Measurements from ENCODE around the gene TNS2. TPM values are rescaled to one million over a fixed set of nuclear protein-coding genes. Genes with fewer than 3 reads are reported as not detected.
A peak's percentile ranks its signal among the peaks of the same experiment; 100 is the strongest.

The TNS2 gene
- total and polyA plus RNA-seq, 2 of the 13 experiments (the other 11 are each of a cell fraction or from before 2014, with no cell fraction given): 8.9 to 20.4 TPM

- Histone ChIP-seq H3K9ac (ENCODE audit: insufficient read depth, low read depth, low read length) (peak overlapping the region; percentile 24; the same call in 1 of the 2 replicates), H3K36me3 (replicated peaks in 1 of 2; ENCODE audit: control insufficient read depth in 1 of 2, insufficient read depth in 2 of 2, low read length in 2 of 2) (peaks cover 3 to 9% of the 10 kb centered on the region in 2 experiments), H3K4me3 (replicated peaks in 1 of 3; ENCODE audit: insufficient read depth in 1 of 3, low read depth in 2 of 3, low read length in 3 of 3) (peak overlapping the region in 1 of 3 experiments; percentile 38; a peak in 2 of 6 replicates), H3K27ac (ENCODE audit: extremely low read length, insufficient read depth, low read length) (peak overlapping the region; percentile 53), H4K20me1 (ENCODE audit: insufficient read depth, low read length) (no peaks in the 10 kb centered on the region), H3K4me2 (ENCODE audit: low read depth, low read length) (peak overlapping the region; percentile 73), H3K79me2 (ENCODE audit: insufficient read depth, low read length) (no peaks in the 10 kb centered on the region), H3K4me1 (ENCODE audit: insufficient read depth, low read length) (peaks cover 61% of the 10 kb centered on the region), H3K9me3 (ENCODE audit: low read length) (no peaks in the 10 kb centered on the region), H2AFZ (ENCODE audit: low read length) (no peak overlapping the region), H3K27me3 (ENCODE audit: control insufficient read depth in 1 of 2, insufficient read depth in 2 of 2, low read length in 2 of 2) (no peaks in the 10 kb centered on the region; a peak in 1 of 5 replicates)
- BruUV-seq (replicated peaks): no TSS peak
- peak; percentile 36 for FAIRE-seq
- CTCF ChIA-PET (ENCODE audit: low intra/inter-chr PET ratio, low total read pairs): no interaction called here
- ATAC-seq: peak; percentile 58
- POLR2A ChIA-PET: interaction anchor here (0.6 to 3.3 kb wide), 10 partner anchors 9 to 397 kb away, joined by 3 to 15 read pairs (median 4); partner anchors contain the start of genes EIF4B, PRR13 and SPRYD3
- 26% methylated on average over 10 of the region's 10 CpGs for WGBS (ENCODE audit: low lambda C conversion rate)
- in situ Hi-C loops (cut with HindIII; ENCODE audit: extremely low pct_ligation_motif_present, low pct_unique_long_range_greater_than_20kb) (no loop called here), intact Hi-C loops (cut with micrococcal nuclease; ENCODE audit: unreplicated experiment) (no loop called here)
- peak; percentile 72 for DNase-seq (ENCODE audit: low spot score)
- TF ChIP-seq SATB2 (CRISPR knock-in tag; IDR thresholded peaks at IDR 0.05) (no peak), NFE2L1 (CRISPR knock-in tag; IDR thresholded peaks at IDR 0.05; ENCODE audit: borderline replicate concordance) (no peak), CBFB (CRISPR knock-in tag; IDR thresholded peaks at IDR 0.05) (no peak), ETV5 (CRISPR knock-in tag; IDR thresholded peaks at IDR 0.05; ENCODE audit: borderline replicate concordance) (peak; percentile 13; the same call in 1 of the 2 replicates), NR2F6 (IDR thresholded peaks at IDR 0.05) (no peak), NR2F6 (CRISPR knock-in tag; IDR thresholded peaks at IDR 0.05) (0 out of 2 replicates have a peak, but pooled peaks have one; percentile 9), ZMYM3 (CRISPR knock-in tag; IDR thresholded peaks at IDR 0.05) (no peak), ZSCAN31 (CRISPR knock-in tag; IDR thresholded peaks at IDR 0.05; ENCODE audit: low read depth) (no peak), GFI1 (CRISPR knock-in tag; IDR thresholded peaks at IDR 0.05; ENCODE audit: borderline replicate concordance) (no peak), ZNF362 (CRISPR knock-in tag; IDR thresholded peaks at IDR 0.05; ENCODE audit: borderline replicate concordance) (no peak), ZNF687 (CRISPR knock-in tag; IDR thresholded peaks at IDR 0.05) (peak; percentile 42)
- TF ChIP-seq, protein P1, sequence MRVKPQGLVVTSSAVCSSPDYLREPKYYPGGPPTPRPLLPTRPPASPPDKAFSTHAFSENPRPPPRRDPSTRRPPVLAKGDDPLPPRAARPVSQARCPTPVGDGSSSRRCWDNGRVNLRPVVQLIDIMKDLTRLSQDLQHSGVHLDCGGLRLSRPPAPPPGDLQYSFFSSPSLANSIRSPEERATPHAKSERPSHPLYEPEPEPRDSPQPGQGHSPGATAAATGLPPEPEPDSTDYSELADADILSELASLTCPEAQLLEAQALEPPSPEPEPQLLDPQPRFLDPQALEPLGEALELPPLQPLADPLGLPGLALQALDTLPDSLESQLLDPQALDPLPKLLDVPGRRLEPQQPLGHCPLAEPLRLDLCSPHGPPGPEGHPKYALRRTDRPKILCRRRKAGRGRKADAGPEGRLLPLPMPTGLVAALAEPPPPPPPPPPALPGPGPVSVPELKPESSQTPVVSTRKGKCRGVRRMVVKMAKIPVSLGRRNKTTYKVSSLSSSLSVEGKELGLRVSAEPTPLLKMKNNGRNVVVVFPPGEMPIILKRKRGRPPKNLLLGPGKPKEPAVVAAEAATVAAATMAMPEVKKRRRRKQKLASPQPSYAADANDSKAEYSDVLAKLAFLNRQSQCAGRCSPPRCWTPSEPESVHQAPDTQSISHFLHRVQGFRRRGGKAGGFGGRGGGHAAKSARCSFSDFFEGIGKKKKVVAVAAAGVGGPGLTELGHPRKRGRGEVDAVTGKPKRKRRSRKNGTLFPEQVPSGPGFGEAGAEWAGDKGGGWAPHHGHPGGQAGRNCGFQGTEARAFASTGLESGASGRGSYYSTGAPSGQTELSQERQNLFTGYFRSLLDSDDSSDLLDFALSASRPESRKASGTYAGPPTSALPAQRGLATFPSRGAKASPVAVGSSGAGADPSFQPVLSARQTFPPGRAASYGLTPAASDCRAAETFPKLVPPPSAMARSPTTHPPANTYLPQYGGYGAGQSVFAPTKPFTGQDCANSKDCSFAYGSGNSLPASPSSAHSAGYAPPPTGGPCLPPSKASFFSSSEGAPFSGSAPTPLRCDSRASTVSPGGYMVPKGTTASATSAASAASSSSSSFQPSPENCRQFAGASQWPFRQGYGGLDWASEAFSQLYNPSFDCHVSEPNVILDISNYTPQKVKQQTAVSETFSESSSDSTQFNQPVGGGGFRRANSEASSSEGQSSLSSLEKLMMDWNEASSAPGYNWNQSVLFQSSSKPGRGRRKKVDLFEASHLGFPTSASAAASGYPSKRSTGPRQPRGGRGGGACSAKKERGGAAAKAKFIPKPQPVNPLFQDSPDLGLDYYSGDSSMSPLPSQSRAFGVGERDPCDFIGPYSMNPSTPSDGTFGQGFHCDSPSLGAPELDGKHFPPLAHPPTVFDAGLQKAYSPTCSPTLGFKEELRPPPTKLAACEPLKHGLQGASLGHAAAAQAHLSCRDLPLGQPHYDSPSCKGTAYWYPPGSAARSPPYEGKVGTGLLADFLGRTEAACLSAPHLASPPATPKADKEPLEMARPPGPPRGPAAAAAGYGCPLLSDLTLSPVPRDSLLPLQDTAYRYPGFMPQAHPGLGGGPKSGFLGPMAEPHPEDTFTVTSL (CRISPR knock-in tag; IDR thresholded peaks at IDR 0.05; ENCODE audit: borderline replicate concordance): no peak
Measured at GRCh38 chr12:53044052-53044581, 5.7 kb upstream of the TNS2 start.

Measured in HepG2 (cell line).